Lower lobe of right lung (tissue), 2 donors: ENCODE results near the gene LCN2. TPM values are rescaled to one million over a fixed set of nuclear protein-coding genes. Genes with fewer than 3 reads are reported as not detected.

Source experiments
- ATAC-seq, 2 donors: fragments of 200-7000 bp; cut with Tn5 transposase; one replicate each; pipeline ENCODE4 v1.9.1; 2020 to 2022; ENCODE audit warnings: mild to moderate bottlenecking in 2 of 2, moderate library complexity in 2 of 2
- DNase-seq: peaks from one replicate; pipeline ENCODE4 v3.0.0-alpha.2; 2020
- H3K27ac ChIP-seq: fragments of 200-600 bp; one replicate; pipeline ENCODE4 v1.8.0; 2022
- H3K27me3 ChIP-seq: fragments of 200-600 bp; one replicate; pipeline ENCODE4 v1.8.0; 2022; ENCODE audit warnings: low read depth
- H3K36me3 ChIP-seq: fragments of 200-600 bp; one replicate; pipeline ENCODE4 v1.8.0; 2022; ENCODE audit warnings: mild to moderate bottlenecking
- H3K4me1 ChIP-seq: fragments of 200-600 bp; one replicate; pipeline ENCODE4 v1.8.0; 2022
- H3K4me3 ChIP-seq: fragments of 200-600 bp; one replicate; pipeline ENCODE4 v1.8.0; 2022; ENCODE audit warnings: mild to moderate bottlenecking
- H3K9me3 ChIP-seq: fragments of 200-600 bp; one replicate; pipeline ENCODE4 v1.8.0; 2022
- CTCF ChIP-seq: fragments of 200-600 bp; IDR thresholded peaks from one replicate; pipeline ENCODE4 v1.8.0; 2022; ENCODE audit warnings: antibody characterized with exemption, mild to moderate bottlenecking
- intact Hi-C: fragments of 100-400 bp; cut with DNase I; formaldehyde crosslinking; loops from one replicate; pipeline ENCODE4 v1.11.0; 2022
- long read RNA-seq: library from polyadenylated mRNA; unstranded; transcript quantifications from one replicate; pipeline ENCODE4 v2.0.0, GENCODE V29; 2021
- total RNA-seq: library from RNA; stranded (reverse); fragmentation: NEBNext Ultra II Directional; extraction: Animal tissue kit (Norgen Biotek cat#: 25700); gene quantifications from one replicate; pipeline ENCODE4 v1.2.1, GENCODE V29; 2021
- donor health status: DM: no; HTN: yes; CAD: no; lungs with severe emphysema.

The LCN2 gene
- 83.4 TPM for total RNA-seq
- long read RNA-seq, transcript LCN2-201 (7 exons, 822 nt) = major isoform, 27 of 29 reads
- long read RNA-seq, partial matches to known transcripts = 2 of 29 reads
- long read RNA-seq, other reads (novel, unspliced or antisense) = 0 of 29 reads

DNA sequence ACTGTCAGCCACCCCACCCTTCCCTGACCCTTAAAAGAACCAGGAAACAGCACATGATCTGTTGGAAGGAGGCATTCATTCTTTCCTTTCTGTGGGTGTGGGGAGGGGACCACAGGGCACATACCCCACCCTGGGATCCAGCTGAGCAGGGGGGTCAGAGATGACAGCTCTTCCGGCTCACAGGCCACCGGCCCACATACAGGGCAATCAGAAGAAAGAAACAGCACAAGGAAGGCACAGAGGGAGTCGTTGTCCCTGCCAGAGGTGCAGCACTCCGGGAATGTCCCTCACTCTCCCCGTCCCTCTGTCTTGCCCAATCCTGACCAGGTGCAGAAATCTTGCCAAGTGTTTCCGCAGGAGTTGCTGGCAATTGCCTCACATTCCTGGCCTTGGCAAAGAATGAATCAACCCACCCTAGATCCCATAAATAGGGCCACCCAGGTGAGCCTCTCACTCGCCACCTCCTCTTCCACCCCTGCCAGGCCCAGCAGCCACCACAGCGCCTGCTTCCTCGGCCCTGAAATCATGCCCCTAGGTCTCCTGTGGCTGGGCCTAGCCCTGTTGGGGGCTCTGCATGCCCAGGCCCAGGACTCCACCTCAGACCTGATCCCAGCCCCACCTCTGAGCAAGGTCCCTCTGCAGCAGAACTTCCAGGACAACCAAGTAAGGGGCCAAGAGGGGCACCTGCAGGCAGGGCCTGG lies at the start of gene LCN2:
TSS of gene LCN2 (plus strand) at position 453 of the 701 bp plus-strand sequence. CDS start at position 526, 73 bp downstream.
- Histone ChIP-seq H3K9me3 (no peaks in the 10 kb centered on the region), H3K27me3 (no peaks in the 10 kb centered on the region), H3K36me3 (no peaks in the 10 kb centered on the region), H3K4me3 (no peak within 1 kb of the TSS), H3K4me1 (peaks cover 25% of the 10 kb centered on the region), H3K27ac (peak within 1 kb of the TSS; percentile 67)
- no peak for TF ChIP-seq CTCF
- peak; percentile 67 for DNase-seq
- ATAC-seq = peak; percentile 77 to 83
- intact Hi-C loops = no loop called here

DNA sequence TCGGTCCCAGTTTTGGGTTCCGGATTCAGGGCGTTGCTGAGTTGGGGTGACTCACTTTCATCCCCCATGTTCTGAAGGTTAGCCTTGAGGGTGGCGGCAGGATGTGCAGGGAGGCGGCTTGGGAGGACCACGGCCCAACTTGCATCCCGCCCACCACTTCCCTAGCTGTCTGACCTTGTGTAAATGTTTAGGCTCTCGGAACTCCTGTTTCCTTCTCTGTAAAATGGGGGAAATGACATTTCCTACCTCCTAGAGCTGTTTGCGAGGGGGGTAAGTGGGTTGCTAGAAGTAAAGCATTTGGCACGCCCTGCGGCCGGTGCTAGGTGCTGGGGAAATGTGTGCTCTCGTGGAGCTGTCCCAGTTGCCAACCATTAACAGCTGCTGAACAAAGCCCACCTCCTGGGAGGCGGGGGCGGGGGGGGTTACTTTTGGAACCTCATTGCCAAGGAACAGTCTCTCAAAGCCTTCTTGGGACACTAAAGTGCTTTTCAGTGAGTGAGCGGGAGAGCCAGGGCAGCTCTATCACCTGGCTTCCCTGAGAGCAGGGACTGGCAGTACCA lies 49.2 kb upstream of the LCN2 start:
- Histone ChIP-seq H3K4me3 (peak overlapping the region; percentile 61), H3K4me1 (peaks cover 91% of the 10 kb centered on the region), H3K27me3 (no peaks in the 10 kb centered on the region), H3K36me3 (peaks cover 41% of the 10 kb centered on the region), H3K9me3 (no peaks in the 10 kb centered on the region), H3K27ac (peak overlapping the region; percentile 95)
- ATAC-seq (peak; percentile 8 to 19), DNase-seq (peak; percentile 68)
- intact Hi-C loops = no loop called here
- no peak for TF ChIP-seq CTCF

DNA sequence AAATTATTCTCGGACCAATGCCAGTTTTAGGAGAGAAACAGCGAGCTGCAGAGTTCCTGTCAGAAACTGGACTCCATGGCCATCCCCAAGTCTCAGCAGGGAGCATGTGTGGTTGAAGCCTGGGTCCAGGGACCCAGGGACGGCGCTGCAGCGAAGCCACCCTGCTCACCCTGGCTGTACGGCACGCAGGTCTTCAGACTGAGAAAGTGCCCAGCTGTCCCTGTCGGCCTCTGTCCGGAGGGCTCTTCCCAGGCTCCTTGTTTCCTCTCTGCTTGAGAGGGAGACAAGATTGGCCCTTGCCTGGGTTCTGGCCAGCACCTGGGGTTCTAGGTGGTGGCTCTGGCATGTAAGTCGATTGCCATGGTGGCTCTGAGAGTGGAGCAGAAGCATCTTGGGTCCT lies 48.7 kb upstream of the LCN2 start:
- peaks cover 47% of the 10 kb centered on the region for H3K36me3 ChIP-seq
- no peak for TF ChIP-seq CTCF
- H3K27me3 ChIP-seq = no peaks in the 10 kb centered on the region
- peak; percentile 38 for DNase-seq
- peak overlapping the region; percentile 61 for H3K4me3 ChIP-seq
- peaks cover 85% of the 10 kb centered on the region for H3K4me1 ChIP-seq
- H3K9me3 ChIP-seq = no peaks in the 10 kb centered on the region
- peak overlapping the region; percentile 95 for H3K27ac ChIP-seq
- ATAC-seq = no peak
- intact Hi-C loops = no loop called here

DNA sequence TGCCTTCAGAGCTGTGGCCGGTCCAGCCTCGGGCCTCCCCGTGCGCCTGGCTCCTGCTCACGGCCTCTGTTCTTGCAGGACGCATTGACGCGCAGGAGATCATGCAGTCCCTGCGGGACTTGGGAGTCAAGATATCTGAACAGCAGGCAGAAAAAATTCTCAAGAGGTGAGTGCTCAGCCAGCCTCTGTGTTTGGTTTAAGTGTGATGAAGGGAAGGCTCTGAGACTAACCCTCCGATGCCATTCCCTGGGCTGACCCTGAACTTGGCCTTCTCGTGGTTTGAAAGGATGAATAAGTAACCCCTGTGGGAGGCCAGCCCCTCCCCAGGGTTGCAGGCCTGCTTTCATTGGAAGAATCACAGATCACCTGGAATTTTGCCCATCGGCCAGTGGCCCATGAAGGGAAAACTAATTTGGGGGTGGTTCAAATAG lies 48.0 kb upstream of the LCN2 start:
- H3K36me3 ChIP-seq = peaks cover 53% of the 10 kb centered on the region
- no peak for ATAC-seq
- intact Hi-C loops = no loop called here
- no peaks in the 10 kb centered on the region for H3K27me3 ChIP-seq
- no peaks in the 10 kb centered on the region for H3K9me3 ChIP-seq
- peaks cover 78% of the 10 kb centered on the region for H3K4me1 ChIP-seq
- TF ChIP-seq CTCF = no peak
- peak overlapping the region; percentile 24 for H3K4me3 ChIP-seq
- peak; percentile 31 for DNase-seq
- peak overlapping the region; percentile 95 for H3K27ac ChIP-seq

DNA sequence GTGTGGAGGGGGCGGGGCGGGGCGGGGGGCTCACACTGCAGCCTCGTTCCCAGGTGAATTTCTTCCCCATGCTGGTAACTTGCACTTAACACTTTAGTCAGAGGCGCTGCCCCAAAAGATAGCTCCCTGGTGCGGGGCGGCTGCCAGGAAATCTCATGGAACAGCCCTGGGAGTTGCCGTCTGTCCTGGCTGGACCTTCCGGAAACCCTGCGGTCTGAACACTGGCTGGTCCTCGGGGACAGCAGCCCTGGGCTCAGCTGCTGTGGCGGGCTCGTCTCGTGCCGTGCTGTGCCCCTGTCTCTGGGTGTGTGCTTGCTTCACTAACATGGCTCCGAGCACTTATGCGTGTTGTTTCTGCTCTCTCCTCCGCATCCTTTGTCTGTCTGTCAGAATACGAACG lies 47.6 kb upstream of the LCN2 start:
- peaks cover 74% of the 10 kb centered on the region for H3K4me1 ChIP-seq
- no peak for ATAC-seq
- intact Hi-C loops = no loop called here
- peak; percentile 46 for DNase-seq
- H3K27me3 ChIP-seq = no peaks in the 10 kb centered on the region
- TF ChIP-seq CTCF = no peak
- H3K9me3 ChIP-seq = no peaks in the 10 kb centered on the region
- H3K36me3 ChIP-seq = peaks cover 58% of the 10 kb centered on the region
- H3K4me3 ChIP-seq = peak overlapping the region; percentile 8
- peak overlapping the region; percentile 95 for H3K27ac ChIP-seq
